Activated B cell treated with CpG ODN at 0.5 μM for 24 hours (primary cell): ENCODE data around the gene SH3RF1. TPM values are rescaled to one million over a fixed set of nuclear protein-coding genes. Genes with fewer than 3 reads are reported as not detected.
A peak's percentile ranks its signal among the peaks of the same experiment; 100 is the strongest.
"Not testable (repeated sequence)": the region's sequence is repeated elsewhere in the genome, so short reads cannot be mapped to it uniquely, and the experiment has no call there.

ENCODE experiments used
- ATAC-seq: fragments of 200-7000 bp; cut with Tn5 transposase; one replicate; pipeline ENCODE4 v1.10.0; 2021; ENCODE audit warnings: low read depth, mild to moderate bottlenecking, moderate library complexity
- CTCF ChIA-PET: fragments of 350-600 bp; sonication (Branson Sonifier 250); formaldehyde crosslinking; loops from one replicate; lab custom pipeline; 2021; ENCODE audit warnings: antibody characterized with exemption; lab: Charles Lee
- POLR2A ChIA-PET: fragments of 350-600 bp; sonication (Branson Sonifier 250); formaldehyde crosslinking; loops from one replicate; lab custom pipeline; 2021; ENCODE audit warnings: antibody characterized with exemption; lab: Charles Lee
- DNase-seq: peaks from one replicate; pipeline ENCODE4 v3.0.0; 2022
- H3K27ac Mint-ChIP-seq: one replicate; pipeline ENCODE4 v1.8.0; 2020; ENCODE audit warnings: mixed read lengths
- H3K27me3 Mint-ChIP-seq: one replicate; pipeline ENCODE4 v1.8.0; 2021; ENCODE audit warnings: mixed read lengths
- H3K36me3 Mint-ChIP-seq: one replicate; pipeline ENCODE4 v1.8.0; 2021; ENCODE audit warnings: low read depth, mixed read lengths
- H3K4me1 Mint-ChIP-seq: one replicate; pipeline ENCODE4 v1.8.0; 2021; ENCODE audit warnings: mixed read lengths
- H3K4me3 Mint-ChIP-seq: one replicate; pipeline ENCODE4 v1.8.0; 2020; ENCODE audit warnings: mild to moderate bottlenecking, mixed read lengths
- H3K9me3 Mint-ChIP-seq: one replicate; pipeline ENCODE4 v1.8.0; 2020; ENCODE audit warnings: mixed read lengths
- intact Hi-C: fragments of 100-400 bp; cut with micrococcal nuclease; formaldehyde crosslinking; loops from one replicate; pipeline ENCODE4 v1.15.1; 2024
- total RNA-seq: library from RNA; stranded (reverse); gene quantifications from 2 replicates; pipeline ENCODE4 v1.2.3, GENCODE V29; 2022
- TF ChIP-seq, protein P1 (sequence below): fragments of 200-600 bp; IDR thresholded peaks from one replicate; pipeline ENCODE4 v1.8.0; 2022; ENCODE audit warnings: antibody characterized with exemption, mild to moderate bottlenecking

The SH3RF1 gene
- total RNA-seq, 1 donor from 2014 or later: 7.1 TPM

DNA sequence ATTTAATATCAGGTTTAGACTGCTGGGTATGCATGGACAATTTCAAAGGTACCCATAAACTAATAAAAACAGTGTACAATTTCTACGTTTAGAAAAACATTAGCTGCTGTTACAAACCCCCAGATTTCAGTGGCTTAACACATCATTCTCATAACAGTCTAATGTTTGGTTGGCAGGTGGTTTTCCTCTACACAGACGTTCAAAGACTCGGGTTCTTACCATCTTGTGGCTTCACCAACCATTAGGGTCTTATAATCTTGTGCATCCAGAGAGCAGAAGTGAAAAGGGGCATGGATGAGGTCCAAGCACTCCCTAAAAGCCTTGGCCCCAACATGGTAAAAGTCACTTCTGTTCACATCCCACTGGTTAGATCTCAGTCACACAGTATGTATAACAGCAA lies 71.6 kb downstream of the SH3RF1 start:
- intact Hi-C loops: no loop called here
- Mint-ChIP-seq H3K36me3 (peaks cover 5% of the 10 kb centered on the region), H3K4me1 (peaks cover 10% of the 10 kb centered on the region), H3K4me3 (no peak overlapping the region), H3K27ac (no peak overlapping the region), H3K9me3 (peaks cover 9% of the 10 kb centered on the region), H3K27me3 (no peaks in the 10 kb centered on the region)
- TF ChIP-seq, protein P1, sequence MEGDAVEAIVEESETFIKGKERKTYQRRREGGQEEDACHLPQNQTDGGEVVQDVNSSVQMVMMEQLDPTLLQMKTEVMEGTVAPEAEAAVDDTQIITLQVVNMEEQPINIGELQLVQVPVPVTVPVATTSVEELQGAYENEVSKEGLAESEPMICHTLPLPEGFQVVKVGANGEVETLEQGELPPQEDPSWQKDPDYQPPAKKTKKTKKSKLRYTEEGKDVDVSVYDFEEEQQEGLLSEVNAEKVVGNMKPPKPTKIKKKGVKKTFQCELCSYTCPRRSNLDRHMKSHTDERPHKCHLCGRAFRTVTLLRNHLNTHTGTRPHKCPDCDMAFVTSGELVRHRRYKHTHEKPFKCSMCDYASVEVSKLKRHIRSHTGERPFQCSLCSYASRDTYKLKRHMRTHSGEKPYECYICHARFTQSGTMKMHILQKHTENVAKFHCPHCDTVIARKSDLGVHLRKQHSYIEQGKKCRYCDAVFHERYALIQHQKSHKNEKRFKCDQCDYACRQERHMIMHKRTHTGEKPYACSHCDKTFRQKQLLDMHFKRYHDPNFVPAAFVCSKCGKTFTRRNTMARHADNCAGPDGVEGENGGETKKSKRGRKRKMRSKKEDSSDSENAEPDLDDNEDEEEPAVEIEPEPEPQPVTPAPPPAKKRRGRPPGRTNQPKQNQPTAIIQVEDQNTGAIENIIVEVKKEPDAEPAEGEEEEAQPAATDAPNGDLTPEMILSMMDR: no peak
- DNase-seq: no peak
- ChIA-PET POLR2A (interaction anchor here (0.6 kb wide), 1 partner anchor 189 kb away, joined by 3 read pairs; the partner anchor contains the start of gene CBR4), CTCF (no interaction called here)
- ATAC-seq: no peak

DNA sequence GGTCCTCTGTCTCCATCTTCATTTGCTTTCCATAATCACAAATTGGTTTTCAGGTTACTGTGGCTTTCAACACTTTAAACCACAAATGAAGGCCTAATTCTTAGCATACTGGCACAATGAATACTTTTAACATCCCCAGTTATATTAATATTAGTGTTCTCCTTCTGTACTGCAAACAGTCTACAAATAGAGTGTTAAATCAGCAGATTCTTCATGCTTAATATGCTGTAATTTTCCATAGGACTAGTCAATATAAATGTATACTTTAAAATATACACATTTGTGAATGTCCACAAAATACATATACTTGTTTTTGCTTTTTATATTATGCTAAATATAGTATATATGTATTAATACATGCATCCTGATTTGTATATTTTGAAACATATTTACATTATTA lies 72.6 kb downstream of the SH3RF1 start:
- no peak overlapping the region for H3K27ac Mint-ChIP-seq
- peaks cover 11% of the 10 kb centered on the region for H3K9me3 Mint-ChIP-seq
- POLR2A ChIA-PET: no interaction called here
- peaks cover 5% of the 10 kb centered on the region for H3K36me3 Mint-ChIP-seq
- no peak overlapping the region for H3K4me3 Mint-ChIP-seq
- intact Hi-C loops: no loop called here
- TF ChIP-seq, protein P1: no peak
- no peak for ATAC-seq
- DNase-seq: no peak
- CTCF ChIA-PET: no interaction called here
- H3K4me1 Mint-ChIP-seq: peaks cover 10% of the 10 kb centered on the region
- H3K27me3 Mint-ChIP-seq: no peaks in the 10 kb centered on the region

DNA sequence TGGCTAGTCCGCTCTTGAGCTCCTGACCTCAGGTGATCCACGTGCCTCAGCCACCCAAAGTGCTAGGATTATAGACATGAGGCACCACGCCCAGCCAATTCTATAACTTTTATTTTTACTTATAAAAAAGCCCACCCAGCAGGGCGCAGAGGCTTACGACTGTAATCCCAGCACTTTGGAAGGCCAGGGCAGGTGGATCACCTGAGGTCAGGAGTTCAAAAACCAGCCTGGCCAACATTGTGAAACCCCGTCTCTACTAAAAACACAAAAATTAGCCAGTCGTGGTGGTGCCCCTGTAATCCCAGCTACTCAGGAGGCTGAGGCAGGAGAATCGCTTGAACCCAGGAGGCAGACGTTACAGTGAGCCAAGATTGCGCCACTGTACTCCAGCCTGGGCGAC lies 73.5 kb downstream of the SH3RF1 start:
- POLR2A ChIA-PET, H3K36me3 Mint-ChIP-seq, H3K27ac Mint-ChIP-seq, H3K4me3 Mint-ChIP-seq, H3K27me3 Mint-ChIP-seq, H3K4me1 Mint-ChIP-seq, CTCF ChIA-PET, ATAC-seq, DNase-seq, intact Hi-C loops: not testable (repeated sequence)
- peaks cover 14% of the 10 kb centered on the region for H3K9me3 Mint-ChIP-seq

DNA sequence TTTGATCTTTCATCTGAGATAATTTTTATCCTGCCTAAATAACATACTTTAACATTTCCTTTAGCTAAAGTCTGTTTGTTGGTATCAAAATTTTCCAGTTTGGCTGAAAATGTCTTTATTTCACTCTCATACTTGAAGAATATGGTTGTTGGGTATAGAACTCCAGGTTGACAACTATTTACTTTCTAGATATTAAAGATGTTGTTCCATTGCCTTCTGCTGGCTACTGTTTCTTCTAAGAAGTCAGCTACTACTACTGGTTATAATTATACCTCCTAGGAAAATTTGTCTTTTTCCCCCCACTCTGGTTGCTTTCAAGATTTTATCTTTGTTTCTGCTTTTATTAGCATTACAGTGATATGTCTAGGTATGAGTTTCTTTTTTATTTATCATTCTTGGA lies 75.7 kb downstream of the SH3RF1 start:
- H3K9me3 Mint-ChIP-seq: peaks cover 17% of the 10 kb centered on the region
- TF ChIP-seq, protein P1: no peak
- POLR2A ChIA-PET: no interaction called here
- CTCF ChIA-PET: no interaction called here
- no peak overlapping the region for H3K4me3 Mint-ChIP-seq
- H3K27ac Mint-ChIP-seq: no peak overlapping the region
- ATAC-seq (no peak), DNase-seq (no peak)
- no peaks in the 10 kb centered on the region for H3K27me3 Mint-ChIP-seq
- H3K36me3 Mint-ChIP-seq: peaks cover 5% of the 10 kb centered on the region
- peaks cover 7% of the 10 kb centered on the region for H3K4me1 Mint-ChIP-seq
- intact Hi-C loops: no loop called here

DNA sequence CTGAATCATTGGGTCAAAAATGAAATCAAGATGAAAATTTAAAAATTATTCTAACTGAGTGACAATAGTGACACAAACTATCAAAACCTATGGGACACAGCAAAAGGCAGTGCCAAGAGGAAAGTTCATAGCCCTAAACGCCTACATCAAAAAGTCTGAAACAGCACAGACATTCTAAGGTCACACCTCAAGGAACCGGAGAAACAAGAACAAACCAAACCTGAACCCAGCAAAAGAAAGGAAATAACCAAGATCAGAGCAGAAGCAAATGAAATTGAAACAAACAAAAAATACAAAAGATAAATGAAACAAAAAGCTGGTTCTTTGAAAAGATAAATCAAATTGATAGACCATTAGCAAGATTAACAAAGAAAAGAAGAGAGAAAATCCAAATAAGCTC lies 80.8 kb downstream of the SH3RF1 start:
- POLR2A ChIA-PET, H3K36me3 Mint-ChIP-seq, DNase-seq, intact Hi-C loops, ATAC-seq, CTCF ChIA-PET, H3K27me3 Mint-ChIP-seq: not testable (repeated sequence)
- Mint-ChIP-seq H3K4me1 (peaks cover 21% of the 10 kb centered on the region), H3K9me3 (peaks cover 12% of the 10 kb centered on the region), H3K27ac (peak overlapping the region; percentile 14), H3K4me3 (peak overlapping the region; percentile 2)

DNA sequence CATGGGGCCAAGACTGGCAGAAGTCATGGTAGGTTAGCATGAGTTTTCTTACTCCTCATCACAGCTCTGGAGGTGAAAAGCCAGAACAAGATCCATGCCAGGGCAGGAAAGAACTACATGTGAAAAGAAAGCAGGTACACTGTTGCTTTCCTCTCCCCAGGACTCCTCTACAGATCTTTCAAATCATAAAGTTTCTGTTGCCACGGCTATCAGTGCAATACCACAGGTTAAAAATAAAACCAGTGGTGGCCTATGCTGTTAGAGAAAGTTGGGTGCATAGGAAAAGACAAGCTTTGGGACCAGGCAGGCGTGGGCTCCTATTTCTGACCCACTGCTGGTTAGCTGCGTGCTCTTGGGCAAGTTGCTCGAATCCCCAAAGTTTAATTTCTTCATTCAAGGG lies 81.4 kb downstream of the SH3RF1 start:
- Mint-ChIP-seq H3K4me3 (peak overlapping the region; percentile 18), H3K36me3 (no peaks in the 10 kb centered on the region), H3K27me3 (no peaks in the 10 kb centered on the region), H3K4me1 (peaks cover 21% of the 10 kb centered on the region), H3K27ac (peak overlapping the region; percentile 30), H3K9me3 (peaks cover 8% of the 10 kb centered on the region)
- TF ChIP-seq, protein P1: no peak
- DNase-seq (no peak), ATAC-seq (no peak)
- ChIA-PET CTCF (no interaction called here), POLR2A (no interaction called here)
- intact Hi-C loops: no loop called here
